HG03460 (cell line): Measurements from ENCODE around the gene CNRIP1.

Source experiments
- ATAC-seq: cut with Tn5 transposase; IDR thresholded peaks from one replicate; pipeline ENCODE4 v1.9.1; 2021; ENCODE audit not compliant: unreplicated experiment

CNRIP1 gene

DNA sequence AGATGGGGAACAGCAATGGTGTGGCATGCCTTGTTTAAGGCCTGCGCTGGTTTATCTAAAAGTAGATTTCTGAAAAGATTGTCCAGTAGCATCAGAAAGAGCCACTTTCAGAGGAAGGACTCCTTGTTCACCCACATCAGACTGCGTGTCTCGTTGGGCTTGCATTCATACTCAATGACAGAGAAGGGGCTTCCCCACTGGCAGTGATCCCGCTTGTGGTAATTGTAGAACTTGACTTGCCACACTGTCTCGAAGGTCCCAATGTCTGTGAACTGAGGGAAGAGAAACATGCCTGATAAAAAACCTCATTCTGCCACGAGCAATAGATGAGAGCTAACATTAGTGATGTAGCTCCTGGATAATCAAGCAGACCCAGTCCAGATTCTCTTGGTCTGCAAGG is 26.0 kb downstream of the CNRIP1 start:
- no peak for ATAC-seq

GRCh38 chr2:68293024-68293423 is 26.7 kb downstream of the CNRIP1 start:
- no peak for ATAC-seq

- ATAC-seq, result no peak
Measured at GRCh38 chr2:68292108-68292710, 27.5 kb downstream of the CNRIP1 start.

- ATAC-seq, result no peak
Measured at GRCh38 chr2:68291314-68291713, 28.4 kb downstream of the CNRIP1 start.

- ATAC-seq, result no peak
Measured at GRCh38 chr2:68290901-68291300, 28.8 kb downstream of the CNRIP1 start.

DNA sequence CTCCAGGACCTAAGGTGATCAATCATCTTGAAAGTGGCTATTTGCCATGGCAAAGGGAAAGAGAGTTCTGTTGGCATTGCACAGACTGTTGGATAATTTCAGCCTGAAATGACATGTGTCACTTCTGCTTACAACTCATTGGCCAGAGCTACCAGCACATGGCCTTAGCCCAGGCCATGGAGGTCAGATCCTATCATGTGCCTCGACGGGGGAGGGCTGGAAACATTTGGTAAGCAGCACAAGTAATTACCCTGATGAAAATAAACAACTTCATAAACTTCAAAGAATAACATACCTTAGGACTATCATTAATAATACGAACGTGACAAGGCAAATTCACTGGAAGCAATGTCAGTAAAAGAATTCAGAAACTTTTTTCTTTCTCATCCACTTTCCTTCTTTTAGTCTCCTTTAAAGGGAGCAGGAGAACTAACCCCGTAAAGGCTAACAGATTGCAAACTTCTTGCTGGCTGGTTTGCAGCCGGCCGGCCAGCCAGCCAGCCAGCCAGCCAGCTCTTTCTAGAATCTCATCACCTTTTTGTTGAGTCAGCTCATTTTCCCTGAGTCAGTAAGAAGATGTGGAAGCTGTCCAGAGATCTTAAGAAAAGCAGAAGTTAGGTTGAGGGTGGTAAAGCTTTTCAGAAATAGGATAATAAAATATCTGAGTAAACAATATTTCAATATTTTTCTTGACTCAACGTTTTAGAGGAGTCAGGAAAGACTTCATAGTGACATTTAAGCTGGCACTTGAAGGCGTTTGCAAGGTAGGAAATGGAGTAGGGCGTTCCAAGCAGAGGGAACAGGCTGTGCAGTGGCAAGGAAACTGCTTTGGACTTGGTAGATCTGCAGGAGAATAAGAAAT is 31.9 kb downstream of the CNRIP1 start:
- no peak for ATAC-seq

GRCh38 chr2:68284896-68285295 is 34.9 kb downstream of the CNRIP1 start:
- no peak for ATAC-seq

GRCh38 chr2:68283419-68283812 is 36.3 kb downstream of the CNRIP1 start:
- ATAC-seq, result no peak

GRCh38 chr2:68282811-68283418 is 36.8 kb downstream of the CNRIP1 start:
- no peak for ATAC-seq

DNA sequence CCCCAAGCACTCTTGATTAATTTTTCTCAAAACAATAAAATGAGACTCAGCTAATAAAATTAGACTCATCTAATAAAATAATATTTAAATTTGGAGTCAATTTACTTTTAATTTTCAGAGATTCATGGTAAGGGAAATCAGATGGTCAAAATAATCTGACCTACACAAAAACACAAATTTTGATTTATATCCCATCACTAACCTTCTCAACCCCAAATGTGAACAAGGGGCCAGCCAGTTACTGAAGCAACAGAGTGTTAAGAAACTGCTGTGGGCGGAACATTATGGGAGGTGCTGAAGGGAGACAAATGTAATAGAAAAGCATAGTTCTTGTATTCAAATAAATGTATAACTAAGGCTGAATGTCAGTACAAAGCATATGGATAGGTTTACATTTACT is 39.0 kb downstream of the CNRIP1 start:
- no peak for ATAC-seq

- ATAC-seq, result no peak
Measured at GRCh38 chr2:68280348-68280747, 39.4 kb downstream of the CNRIP1 start.

GRCh38 chr2:68279691-68280090 is 40.1 kb downstream of the CNRIP1 start:
- no peak for ATAC-seq

DNA sequence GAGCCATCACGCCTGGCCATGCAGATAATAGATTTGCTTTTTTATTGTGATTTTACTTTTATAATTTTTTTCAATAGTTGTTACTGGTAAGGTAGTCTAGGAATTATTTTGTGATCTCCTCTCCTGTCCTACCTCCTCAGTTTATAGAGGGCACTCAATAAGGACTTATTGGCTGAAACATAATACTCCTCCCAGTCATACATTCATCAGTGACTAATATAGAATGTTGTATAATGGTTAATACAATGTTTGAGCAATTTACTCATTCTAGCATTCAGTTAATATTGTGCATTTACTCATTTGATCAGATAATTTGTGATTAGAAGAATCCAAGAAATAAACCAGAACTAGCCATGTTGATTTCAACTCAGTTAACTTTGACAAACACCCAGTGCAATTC is 41.6 kb downstream of the CNRIP1 start:
- ATAC-seq, result no peak

- no peak for ATAC-seq
Measured at GRCh38 chr2:68274022-68274421, 45.7 kb downstream of the CNRIP1 start.

GRCh38 chr2:68272246-68272994 is 47.3 kb downstream of the CNRIP1 start:
- ATAC-seq, result no peak

GRCh38 chr2:68266655-68267054 is 53.1 kb downstream of the CNRIP1 start:
- ATAC-seq, result no peak

DNA sequence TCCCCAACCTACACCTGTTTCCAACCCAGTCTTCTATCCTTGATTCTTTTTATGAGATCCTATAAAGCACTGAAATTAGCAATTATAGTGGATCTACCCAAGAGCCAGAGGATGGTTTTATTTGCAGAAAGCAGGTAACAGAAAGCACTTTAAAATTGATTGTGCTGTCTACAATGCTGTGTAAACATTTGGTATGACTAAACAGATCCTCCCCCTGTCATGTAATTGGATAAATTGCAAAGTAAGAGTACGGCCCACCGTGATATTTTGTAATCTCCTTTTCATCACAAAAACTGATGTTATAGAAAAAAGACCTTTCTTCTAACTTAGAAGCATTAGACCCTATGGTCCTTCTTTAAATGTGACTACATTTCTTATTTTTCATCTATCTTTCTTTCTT is 56.1 kb downstream of the CNRIP1 start:
- no peak for ATAC-seq

DNA sequence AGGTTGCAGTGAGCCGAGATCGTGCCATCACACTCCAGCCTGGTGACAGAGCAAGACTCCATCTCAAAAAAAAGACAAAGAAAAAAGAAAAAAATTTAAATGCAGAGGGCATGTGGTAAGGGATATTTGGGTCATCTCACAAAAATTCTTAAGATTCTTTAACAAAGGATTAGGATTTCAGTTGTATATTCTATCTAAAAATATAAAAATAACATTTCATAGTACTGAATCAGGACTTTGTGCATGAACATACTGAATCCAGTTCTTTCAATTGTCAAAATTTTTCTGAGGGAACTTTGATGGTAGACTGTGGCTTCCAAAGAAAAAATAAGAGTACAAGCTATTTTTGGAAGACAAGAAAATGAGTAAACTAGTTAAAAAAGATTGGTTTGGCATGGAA is 60.9 kb downstream of the CNRIP1 start:
- no peak for ATAC-seq

- no peak for ATAC-seq
Measured at GRCh38 chr2:68256093-68256450, 63.7 kb downstream of the CNRIP1 start.

- no peak for ATAC-seq
Measured at GRCh38 chr2:68253219-68254068, 66.3 kb downstream of the CNRIP1 start.
